K562 (cell line): Measurements from ENCODE around the gene KCNQ5. TPM values are rescaled to one million over a fixed set of nuclear protein-coding genes. Genes with fewer than 3 reads are reported as not detected.

ENCODE experiments used
- ATAC-seq: fragments of 200-7000 bp; cut with Tn5 transposase; 3 replicates; pipeline ENCODE4 v1.9.1; 2020; ENCODE audit warnings: moderate library complexity
- BruUV-seq: library from RNA; stranded (reverse); fragments of 400-500 nt; replicated peaks from 2 replicates; lab custom pipeline; 2021; lab: Mats Ljungman, UMichigan
- CTCF ChIA-PET: fragments of 300-600 bp; formaldehyde crosslinking; extraction: SDS; loops from one replicate; lab custom pipeline; 2021; ENCODE audit warnings: low intra/inter-chr PET ratio; lab: Yijun Ruan, JAX
- POLR2A ChIA-PET: fragments of 300-600, 350-650 bp; sonication (Branson Sonifier 250); formaldehyde crosslinking; extraction: SDS; loops from one replicate; lab custom pipeline; 2021; ENCODE audit warnings: antibody characterized with exemption, inconsistent platforms; lab: Yijun Ruan, JAX
- DNase-seq, 4 experiments: peaks; one replicate each; pipeline versions ENCODE4 v3.0.0 to v3.0.0-alpha.2; 2011 to 2018; ENCODE audit warnings: low spot score in 3 of 4, mixed read lengths in 3 of 4; ENCODE audit errors: extremely low read depth in 1 of 4
- FAIRE-seq: peaks from 2 replicates; lab custom pipeline; 2011; peaks lifted over from hg19 to GRCh38; lab: Jason Lieb, UNC
- H2AFZ ChIP-seq: 2 replicates; pipeline ENCODE4 v1.6.0; 2011; ENCODE audit warnings: low read depth, low read length, control low read depth, inconsistent platforms
- H3K27ac ChIP-seq: fragments of 200-600 bp; 3 replicates; pipeline ENCODE4 v1.8.0; 2011; ENCODE audit warnings: low read depth, mild to moderate bottlenecking, control low read depth, inconsistent platforms, low read length, moderate library complexity, mixed read lengths; ENCODE audit errors: extremely low read depth
- H3K27me3 ChIP-seq, 2 experiments: fragments of 300-600 bp in 1 of 2; 2 replicates in 1 of 2; 3 replicates in 1 of 2; pipeline versions ENCODE4 v1.6.0 to v1.8.0; 2011; ENCODE audit warnings: inconsistent platforms in 2 of 2, low read length in 2 of 2, mild to moderate bottlenecking in 1 of 2, mixed read lengths in 1 of 2, moderate library complexity in 1 of 2; ENCODE audit not compliant: control insufficient read depth in 2 of 2, insufficient read depth in 2 of 2
- H3K36me3 ChIP-seq: fragments of 300-600 bp; 3 replicates; pipeline ENCODE4 v1.8.0; 2011; ENCODE audit warnings: mild to moderate bottlenecking, low read length, inconsistent platforms; ENCODE audit not compliant: control insufficient read depth, insufficient read depth
- H3K4me1 ChIP-seq, 2 experiments: fragments of 200-600 bp in 1 of 2; replicated peaks in 1 of 2; 2 replicates in 1 of 2; 3 replicates in 1 of 2; pipeline versions ENCODE4 v1.5.1 to v1.8.0; 2011; ENCODE audit warnings: inconsistent platforms in 2 of 2, low read length in 2 of 2, mild to moderate bottlenecking in 1 of 2, mixed read lengths in 1 of 2, moderate library complexity in 1 of 2; ENCODE audit not compliant: control insufficient read depth in 2 of 2, insufficient read depth in 2 of 2
- H3K4me2 ChIP-seq: 2 replicates; pipeline ENCODE4 v1.6.1; 2011; ENCODE audit warnings: low read length, control low read depth, inconsistent platforms, mixed read lengths; ENCODE audit not compliant: insufficient read depth
- H3K4me3 ChIP-seq: fragments of 200-600 bp; sonication (generic), shearing (Covaris generic); 2 replicates; pipeline ENCODE4 v1.5.1; 2016; ENCODE audit warnings: control low read depth, inconsistent platforms
- H3K79me2 ChIP-seq: fragments of 200-600 bp; 3 replicates; pipeline ENCODE4 v1.8.0; 2011; ENCODE audit warnings: low read length, inconsistent platforms; ENCODE audit not compliant: control insufficient read depth, insufficient read depth
- H3K9ac ChIP-seq, 2 experiments: 2 replicates each; pipeline versions ENCODE4 v1.6.0 to v1.6.1; 2011; ENCODE audit warnings: low read depth in 2 of 2, low read length in 2 of 2, control low read depth in 1 of 2, inconsistent platforms in 1 of 2, mild to moderate bottlenecking in 1 of 2, mixed read lengths in 1 of 2; ENCODE audit not compliant: insufficient read depth in 1 of 2
- H3K9me1 ChIP-seq: one replicate; pipeline ENCODE4 v1.6.0; 2011; ENCODE audit warnings: inconsistent platforms, mild to moderate bottlenecking, low read length, moderate library complexity; ENCODE audit not compliant: control insufficient read depth, insufficient read depth
- H3K9me3 ChIP-seq: replicated peaks from 2 replicates; pipeline ENCODE4 v1.5.1; 2011; ENCODE audit warnings: low read depth, low read length, inconsistent platforms; ENCODE audit not compliant: control insufficient read depth, insufficient read depth
- H4K20me1 ChIP-seq: replicated peaks from 2 replicates; pipeline ENCODE4 v1.6.1; 2011; ENCODE audit warnings: low read length, inconsistent platforms, mixed read lengths; ENCODE audit not compliant: control insufficient read depth, insufficient read depth
- ADNP ChIP-seq: fragments of 200-800 bp; sonication (Bioruptor generic); IDR thresholded peaks from 2 replicates; pipeline ENCODE4 v1.6.1; 2016; ENCODE audit warnings: missing genetic modification characterization, missing compliant biosample characterization
- ATF6 ChIP-seq: sonication (generic); formaldehyde crosslinking; IDR thresholded peaks from 2 replicates; pipeline ENCODE4 v1.4.0; 2020; ENCODE audit warnings: mild to moderate bottlenecking, missing genetic modification reagents
- BCOR ChIP-seq: fragments of 450-650 bp; IDR thresholded peaks from 2 replicates; pipeline ENCODE4 v1.6.1; 2016
- E2F8 ChIP-seq: fragments of 450-650 bp; IDR thresholded peaks from 2 replicates; pipeline ENCODE4 v1.7.1; 2018; ENCODE audit warnings: mild to moderate bottlenecking, low read depth; ENCODE audit not compliant: partially characterized antibody
- HEY1 ChIP-seq: fragments of 250-450 bp; sonication (Bioruptor Pico); IDR thresholded peaks from 2 replicates; pipeline ENCODE4 v1.5.0; 2020; ENCODE audit warnings: mild to moderate bottlenecking, moderate library complexity, borderline replicate concordance
- IRF1 ChIP-seq: sonication (generic); formaldehyde crosslinking; IDR thresholded peaks from 2 replicates; pipeline ENCODE4 v1.8.0; 2022; ENCODE audit warnings: missing genetic modification reagents, mild to moderate bottlenecking, borderline replicate concordance
- JUNB ChIP-seq: fragments of 450-650 bp; formaldehyde crosslinking; conservative IDR thresholded peaks from 2 replicates; pipeline ENCODE4 v1.4.0; 2020; ENCODE audit warnings: mild to moderate bottlenecking
- MAX ChIP-seq: sonication (generic); formaldehyde crosslinking; IDR thresholded peaks from 2 replicates; pipeline ENCODE4 v1.9.0; 2022; ENCODE audit warnings: mild to moderate bottlenecking, missing genetic modification reagents
- RHOXF2B ChIP-seq: fragments of 250-450 bp; sonication (Bioruptor Pico); conservative IDR thresholded peaks from 2 replicates; pipeline ENCODE4 v1.5.1; 2021
- SNAPC5 ChIP-seq: fragments of 250-450 bp; sonication (Bioruptor Pico); IDR thresholded peaks from 2 replicates; pipeline ENCODE4 v1.8.0; 2021; ENCODE audit warnings: moderate library complexity, mild to moderate bottlenecking, inconsistent platforms
- TAL1 ChIP-seq: fragments of 450-650 bp; IDR thresholded peaks from 2 replicates; pipeline ENCODE4 v1.6.1; 2016; ENCODE audit warnings: mild to moderate bottlenecking
- ZBTB49 ChIP-seq: sonication (generic); formaldehyde crosslinking; IDR thresholded peaks from 2 replicates; pipeline ENCODE4 v1.8.0; 2022; ENCODE audit warnings: missing genetic modification reagents, mild to moderate bottlenecking, borderline replicate concordance
- ZFP36 ChIP-seq: fragments of 150-350 bp; IDR thresholded peaks from 2 replicates; pipeline ENCODE4 v1.6.1; 2018; ENCODE audit warnings: low read length, low read depth; ENCODE audit not compliant: partially characterized antibody
- ZNF175 ChIP-seq: fragments of 200-800 bp; sonication (Bioruptor generic); IDR thresholded peaks from 2 replicates; pipeline ENCODE4 v1.6.1; 2016; ENCODE audit warnings: low read depth, mild to moderate bottlenecking, missing genetic modification characterization, missing compliant biosample characterization
- ZNF551 ChIP-seq: fragments of 250-450 bp; sonication (Bioruptor Pico); IDR thresholded peaks from 2 replicates; pipeline ENCODE4 v1.5.0; 2021; ENCODE audit warnings: mild to moderate bottlenecking, moderate library complexity
- WGBS: fragments of 100-300 bp; shearing (Covaris generic); methylation state at CpG from one replicate; pipeline ENCODE4 v1.1.6; 2016; ENCODE audit warnings: low coverage, mixed read lengths; ENCODE audit not compliant: insufficient coverage; ENCODE audit errors: missing lambda C conversion rate; 5-methylcytosine and 5-hydroxymethylcytosine counted together
- in situ Hi-C: fragments of 300-500 bp; cut with MboI; formaldehyde crosslinking; loops from 4 replicates; pipeline ENCODE4 v1.15.0; 2018; ENCODE audit warnings: inconsistent platforms, mixed read lengths
- intact Hi-C: fragments of 100-400 bp; cut with micrococcal nuclease; formaldehyde crosslinking; loops from 2 replicates; pipeline ENCODE4 v1.14.2; 2022
- polyA plus RNA-seq, 8 experiments: library from polyadenylated mRNA; depleted of rRNA in 4 of 8; stranded (reverse) in 5 of 8; unstranded in 3 of 8; fragments of >200 nt; fragmentation: Nextera tagmentation in 2 of 8; fragmentation: Illumina TruSeq in 1 of 8; extraction: Ambion mirVana in 2 of 8; extraction: Trizol in 1 of 8; gene quantifications; 2 replicates each; pipeline versions ENCODE4 v1.2.1 to v1.2.3, GENCODE V29; 2011 to 2014; ENCODE audit warnings: inconsistent platforms in 1 of 8, missing spikeins in 1 of 8
- total RNA-seq, 7 experiments: library from RNA; depleted of rRNA in 6 of 7; stranded (reverse); fragments of >200 nt in 6 of 7; fragmentation: Illumina TruSeq in 2 of 7; extraction: Trizol in 2 of 7; gene quantifications; 2 replicates each; pipeline versions ENCODE4 v1.2.1 to v1.2.3, GENCODE V29; 2011 to 2021; ENCODE audit warnings: low replicate concordance in 1 of 7

KCNQ5 gene
- total and polyA plus RNA-seq, 9 of the 15 experiments (the other 6 are each of a cell fraction or from before 2014, with no cell fraction given) = 0.31 to 5.9 (median 2.6) TPM

GRCh38 chr6:73003302-73003701, 381.4 kb downstream of the KCNQ5 start:
- no peaks in the 10 kb centered on the region for H3K9me1 ChIP-seq
- 26% methylated on average over 3 of the region's 3 CpGs for WGBS
- H3K79me2 ChIP-seq = no peaks in the 10 kb centered on the region
- TF ChIP-seq ZNF551 (CRISPR knock-in tag) (no peak), SNAPC5 (no peak), ZFP36 (no peak), ATF6 (CRISPR knock-in tag) (no peak), E2F8 (no peak), ZNF175 (no peak), IRF1 (no peak), MAX (CRISPR knock-in tag) (no peak), RHOXF2B (CRISPR knock-in tag) (no peak), JUNB (no peak), HEY1 (CRISPR knock-in tag) (no peak), BCOR (no peak), ADNP (no peak), TAL1 (no peak), ZBTB49 (no peak)
- in situ Hi-C loops (no loop called here), intact Hi-C loops (no loop called here)
- FAIRE-seq (no peak), DNase-seq (no peak), ATAC-seq (no peak)
- POLR2A ChIA-PET = no interaction called here
- no peak overlapping the region for H2AFZ ChIP-seq
- no peak overlapping the region for H3K27ac ChIP-seq
- H4K20me1 ChIP-seq = no peaks in the 10 kb centered on the region
- no peaks in the 10 kb centered on the region for H3K9me3 ChIP-seq
- no TSS peak for BruUV-seq
- CTCF ChIA-PET = no interaction called here
- no peaks in the 10 kb centered on the region for H3K36me3 ChIP-seq
- no peak overlapping the region for H3K4me2 ChIP-seq
- no peaks in the 10 kb centered on the region for H3K4me1 ChIP-seq
- H3K4me3 ChIP-seq = no peak overlapping the region
- no peak overlapping the region for H3K9ac ChIP-seq
- H3K27me3 ChIP-seq = no peaks in the 10 kb centered on the region
